Endothelial cell of umbilical vein (primary cell): ENCODE measurements around the gene AFAP1L2. TPM values are rescaled to one million over a fixed set of nuclear protein-coding genes. Genes with fewer than 3 reads are reported as not detected.

ENCODE experiments used
- BruUV-seq: library from RNA; stranded (reverse); fragments of 400-500 nt; replicated peaks from 2 replicates; lab custom pipeline; 2021; lab: Mats Ljungman, UMichigan
- CTCF ChIA-PET: fragments of 300-600, 350-600 bp; sonication (Branson Sonifier 250); formaldehyde crosslinking; loops from one replicate; lab custom pipeline; 2021; ENCODE audit warnings: antibody characterized with exemption, inconsistent platforms; lab: Charles Lee
- POLR2A ChIA-PET: fragments of 300-600, 350-600 bp; sonication (Branson Sonifier 250); formaldehyde crosslinking; loops from one replicate; lab custom pipeline; 2021; ENCODE audit warnings: antibody characterized with exemption, inconsistent platforms; lab: Charles Lee
- DNase-seq: peaks from one replicate; pipeline ENCODE4 v3.0.0-alpha.2; 2011; ENCODE audit warnings: low read depth, low spot score
- FAIRE-seq: peaks from 2 replicates; lab custom pipeline; 2011; peaks lifted over from hg19 to GRCh38; lab: Jason Lieb, UNC
- H2AFZ ChIP-seq: 2 replicates; pipeline ENCODE4 v1.6.0; 2012; ENCODE audit warnings: low read depth, low read length, control low read depth, inconsistent platforms
- H3K27ac ChIP-seq: 2 replicates; pipeline ENCODE4 v1.5.1; 2011; ENCODE audit warnings: low read depth, mild to moderate bottlenecking, control low read depth, low read length, moderate library complexity; ENCODE audit not compliant: insufficient read depth
- H3K27me3 ChIP-seq, 2 experiments: 2 replicates each; pipeline versions ENCODE4 v1.6.0 to v1.6.1; 2011; ENCODE audit warnings: low read length in 2 of 2, mixed read lengths in 1 of 2; ENCODE audit not compliant: control insufficient read depth in 2 of 2, insufficient read depth in 2 of 2
- H3K36me3 ChIP-seq, 2 experiments: 2 replicates in 1 of 2; 3 replicates in 1 of 2; pipeline ENCODE4 v1.5.1; 2011; ENCODE audit warnings: low read length in 2 of 2, mild to moderate bottlenecking in 1 of 2, moderate library complexity in 1 of 2; ENCODE audit not compliant: control insufficient read depth in 2 of 2, insufficient read depth in 2 of 2; ENCODE audit errors: extremely low read depth in 1 of 2
- H3K4me1 ChIP-seq: 3 replicates; pipeline ENCODE4 v1.5.1; 2011; ENCODE audit warnings: mild to moderate bottlenecking, low read length; ENCODE audit not compliant: control insufficient read depth, insufficient read depth; ENCODE audit errors: extremely low read depth
- H3K4me2 ChIP-seq: 2 replicates; pipeline ENCODE4 v1.6.1; 2011; ENCODE audit warnings: low read length, control low read depth, mixed read lengths; ENCODE audit not compliant: insufficient read depth
- H3K4me3 ChIP-seq, 3 experiments: fragments of 200-600 bp in 1 of 3; sonication (generic), shearing (Covaris generic) in 1 of 3; replicated peaks in 1 of 3; 2 replicates each; pipeline ENCODE4 v1.5.1; 2011 to 2016; ENCODE audit warnings: control low read depth in 3 of 3, low read length in 3 of 3, mild to moderate bottlenecking in 2 of 3, inconsistent platforms in 1 of 3, low read depth in 1 of 3, moderate library complexity in 1 of 3; ENCODE audit not compliant: insufficient read depth in 1 of 3
- H3K79me2 ChIP-seq: 2 replicates; pipeline ENCODE4 v1.6.0; 2012; ENCODE audit warnings: low read length, inconsistent platforms; ENCODE audit not compliant: control insufficient read depth, insufficient read depth
- H3K9ac ChIP-seq: replicated peaks from 2 replicates; pipeline ENCODE3; 2011; ENCODE audit warnings: low read length, control low read depth; ENCODE audit not compliant: insufficient read depth; ENCODE audit errors: extremely low read depth
- H3K9me1 ChIP-seq: replicated peaks from 3 replicates; pipeline ENCODE4 v1.6.0; 2011; ENCODE audit warnings: mild to moderate bottlenecking, low read length; ENCODE audit not compliant: control insufficient read depth, insufficient read depth; ENCODE audit errors: extremely low read depth
- H3K9me3 ChIP-seq: replicated peaks from 2 replicates; pipeline ENCODE4 v1.5.1; 2012; ENCODE audit warnings: low read length, inconsistent platforms; ENCODE audit not compliant: control insufficient read depth, insufficient read depth
- H4K20me1 ChIP-seq: replicated peaks from 2 replicates; pipeline ENCODE3; 2011; ENCODE audit warnings: mild to moderate bottlenecking, low read length; ENCODE audit not compliant: control insufficient read depth, insufficient read depth; ENCODE audit errors: extremely low read depth
- EZH2 ChIP-seq: IDR thresholded peaks from 2 replicates; pipeline ENCODE4 v1.6.1; 2012; ENCODE audit warnings: borderline replicate concordance, low read depth, mild to moderate bottlenecking, moderate library complexity, low read length, inconsistent platforms; ENCODE audit not compliant: severe bottlenecking
- FOS ChIP-seq: IDR thresholded peaks from 2 replicates; pipeline ENCODE4 v1.6.1; 2011; ENCODE audit warnings: mild to moderate bottlenecking, low read length, moderate library complexity, borderline replicate concordance; ENCODE audit not compliant: insufficient read depth
- GATA2 ChIP-seq: IDR thresholded peaks from 2 replicates; pipeline ENCODE4 v1.7.0; 2011; ENCODE audit warnings: low read depth, mild to moderate bottlenecking, moderate library complexity, mixed read lengths, low read length; ENCODE audit not compliant: insufficient read length, insufficient read depth
- JUN ChIP-seq: IDR thresholded peaks from 2 replicates; pipeline ENCODE4 v1.6.1; 2011; ENCODE audit warnings: borderline replicate concordance, low read depth; ENCODE audit not compliant: insufficient read length, insufficient read depth
- MYC ChIP-seq: IDR thresholded peaks from one replicate; pipeline ENCODE4 v1.6.1; 2011; ENCODE audit warnings: mild to moderate bottlenecking, low read depth, low read length
- POLR2A ChIP-seq: IDR thresholded peaks from 2 replicates; pipeline ENCODE4 v1.6.1; 2012; ENCODE audit warnings: low read depth, mild to moderate bottlenecking, control low read depth, low read length
- POLR2AphosphoS5 ChIP-seq: IDR thresholded peaks from 2 replicates; pipeline ENCODE4 v1.6.1; 2012; ENCODE audit warnings: low read depth, mild to moderate bottlenecking, control low read depth, low read length, moderate library complexity; ENCODE audit not compliant: insufficient read depth
- dilution Hi-C: fragments of 300-500 bp; cut with MboI; formaldehyde crosslinking; loops from one replicate; pipeline ENCODE4 v1.15.0; 2019; ENCODE audit warnings: low sequenced_read_pairs; ENCODE audit not compliant: extremely low pct_ligation_motif_present
- intact Hi-C: fragments of 100-400 bp; cut with micrococcal nuclease; formaldehyde crosslinking; loops from one replicate; pipeline ENCODE4 v1.10.0; 2022
- polyA plus RNA-seq, 4 experiments: library from polyadenylated mRNA; depleted of rRNA in 3 of 4; stranded (reverse) in 3 of 4; unstranded in 1 of 4; fragments of >200 nt; gene quantifications; 2 replicates each; pipeline versions ENCODE4 v1.2.1 to v1.2.3, GENCODE V29; 2011 to 2012; ENCODE audit warnings: missing spikeins in 1 of 4
- total RNA-seq: library from RNA; stranded (reverse); gene quantifications from 2 replicates; pipeline ENCODE4 v1.2.3, GENCODE V29; 2021
- TF ChIP-seq, protein P1 (sequence below): IDR thresholded peaks from 2 replicates; pipeline ENCODE4 v1.6.1; 2011; ENCODE audit not compliant: insufficient read depth, insufficient read length
- TF ChIP-seq, protein P2 (sequence below), 2 donors: IDR thresholded peaks; 1 replicate in 1 of 2; 2 replicates in 1 of 2; pipeline ENCODE4 v1.5.1; 2011; ENCODE audit warnings: low read length in 2 of 2, mild to moderate bottlenecking in 2 of 2, moderate library complexity in 2 of 2, control low read depth in 1 of 2, inconsistent platforms in 1 of 2, low read depth in 1 of 2; ENCODE audit not compliant: insufficient read depth in 1 of 2; ENCODE audit errors: extremely low read depth in 1 of 2

AFAP1L2 gene
- total and polyA plus RNA-seq, 2 donors (not counting 3 experiments of a cell fraction or from before 2014, with no cell fraction given), result 0.90 to 4.1 TPM

DNA sequence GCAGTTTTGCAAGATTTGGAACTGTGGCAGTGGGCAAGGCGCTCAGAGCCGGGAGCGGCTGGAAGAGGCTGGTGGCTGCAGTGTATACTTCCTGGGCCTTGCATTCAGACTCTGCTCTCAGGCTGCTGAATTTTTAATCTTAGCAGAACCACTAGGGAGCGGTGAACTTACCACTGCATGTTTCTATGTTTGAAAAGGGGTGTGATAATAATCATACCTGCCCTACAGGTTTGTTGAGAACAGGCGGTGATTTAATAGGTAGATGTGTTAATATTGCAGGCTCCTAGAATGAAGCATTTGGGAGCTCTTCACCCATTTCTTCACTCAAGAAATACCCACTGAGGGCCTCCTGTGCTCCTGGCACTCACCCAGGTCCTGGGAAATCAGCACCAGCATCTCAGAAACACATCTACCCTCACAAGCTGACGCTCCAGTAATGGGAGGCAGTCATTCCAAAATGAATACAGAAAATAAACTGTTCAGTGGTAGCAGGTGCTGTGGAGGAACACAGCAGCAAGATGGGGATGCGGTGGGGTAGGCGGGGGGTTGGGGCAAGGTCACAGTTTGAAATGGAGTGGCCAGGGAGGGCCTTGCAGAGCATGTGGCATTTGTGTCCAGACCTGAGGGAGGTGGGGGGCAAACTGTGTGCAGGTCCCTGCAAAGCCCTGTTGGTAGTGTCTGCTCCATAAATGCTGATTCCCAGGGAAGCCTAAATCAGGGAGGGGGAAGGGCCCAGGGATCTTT lies 124.2 kb downstream of the AFAP1L2 start:
- H3K9me1 ChIP-seq, result no peaks in the 10 kb centered on the region
- H3K4me1 ChIP-seq, result no peaks in the 10 kb centered on the region
- no peak overlapping the region for H3K9ac ChIP-seq
- ChIA-PET POLR2A (no interaction called here), CTCF (interaction anchor here (1.5 to 3.2 kb wide), 2 partner anchors 24 to 32 kb away, joined by 3 to 9 read pairs; no protein-coding TSS in a partner anchor)
- peaks cover 0 to 5% of the 10 kb centered on the region in 2 experiments for H3K27me3 ChIP-seq
- no peak for TF ChIP-seq JUN
- TF ChIP-seq GATA2, result no peak
- TF ChIP-seq, protein P1, sequence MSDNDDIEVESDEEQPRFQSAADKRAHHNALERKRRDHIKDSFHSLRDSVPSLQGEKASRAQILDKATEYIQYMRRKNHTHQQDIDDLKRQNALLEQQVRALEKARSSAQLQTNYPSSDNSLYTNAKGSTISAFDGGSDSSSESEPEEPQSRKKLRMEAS, result no peak
- TF ChIP-seq POLR2AphosphoS5, result no peak
- no peak for TF ChIP-seq FOS
- TF ChIP-seq, protein P2, sequence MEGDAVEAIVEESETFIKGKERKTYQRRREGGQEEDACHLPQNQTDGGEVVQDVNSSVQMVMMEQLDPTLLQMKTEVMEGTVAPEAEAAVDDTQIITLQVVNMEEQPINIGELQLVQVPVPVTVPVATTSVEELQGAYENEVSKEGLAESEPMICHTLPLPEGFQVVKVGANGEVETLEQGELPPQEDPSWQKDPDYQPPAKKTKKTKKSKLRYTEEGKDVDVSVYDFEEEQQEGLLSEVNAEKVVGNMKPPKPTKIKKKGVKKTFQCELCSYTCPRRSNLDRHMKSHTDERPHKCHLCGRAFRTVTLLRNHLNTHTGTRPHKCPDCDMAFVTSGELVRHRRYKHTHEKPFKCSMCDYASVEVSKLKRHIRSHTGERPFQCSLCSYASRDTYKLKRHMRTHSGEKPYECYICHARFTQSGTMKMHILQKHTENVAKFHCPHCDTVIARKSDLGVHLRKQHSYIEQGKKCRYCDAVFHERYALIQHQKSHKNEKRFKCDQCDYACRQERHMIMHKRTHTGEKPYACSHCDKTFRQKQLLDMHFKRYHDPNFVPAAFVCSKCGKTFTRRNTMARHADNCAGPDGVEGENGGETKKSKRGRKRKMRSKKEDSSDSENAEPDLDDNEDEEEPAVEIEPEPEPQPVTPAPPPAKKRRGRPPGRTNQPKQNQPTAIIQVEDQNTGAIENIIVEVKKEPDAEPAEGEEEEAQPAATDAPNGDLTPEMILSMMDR (IDR thresholded peaks at IDR 0.05; ENCODE audit: extremely low read depth in 1 of 2, insufficient read depth in 1 of 2, low read depth in 1 of 2, low read length in 2 of 2), result no peak
- TF ChIP-seq MYC, result no peak
- no peak for TF ChIP-seq EZH2
- no peak for TF ChIP-seq POLR2A
- H3K9me3 ChIP-seq, result no peaks in the 10 kb centered on the region
- BruUV-seq, result no TSS peak
- H3K4me3 ChIP-seq, result no peak overlapping the region
- no peak overlapping the region for H2AFZ ChIP-seq
- dilution Hi-C loops, result no loop called here
- FAIRE-seq (no peak), DNase-seq (no peak)
- no peaks in the 10 kb centered on the region for H3K36me3 ChIP-seq
- H3K27ac ChIP-seq, result no peak overlapping the region
- H3K4me2 ChIP-seq, result no peak overlapping the region
- H4K20me1 ChIP-seq, result no peaks in the 10 kb centered on the region
- intact Hi-C loops, result no loop called here
- H3K79me2 ChIP-seq, result no peaks in the 10 kb centered on the region
